ENCODE measurements around the gene MRPL28.

- TF ChIP-seq CTCF (IDR thresholded peaks at IDR 0.05) (no peak), POLR2A (IDR thresholded peaks at IDR 0.05) (no peak)
These were observed 387 bp downstream of the MRPL28 start for GRCh38 chr16:369866-370436.

Data from Peyer's patch (tissue), 4 donors.